Middle frontal gyrus (tissue), 1 donor: Measurements from ENCODE around the gene SIX2.

ENCODE experiments used
- DNase-seq: peaks from one replicate; pipeline ENCODE4 v3.0.0-alpha.2; 2015; ENCODE audit warnings: low spot score; ENCODE audit errors: extremely low spot score

SIX2 gene

DNA sequence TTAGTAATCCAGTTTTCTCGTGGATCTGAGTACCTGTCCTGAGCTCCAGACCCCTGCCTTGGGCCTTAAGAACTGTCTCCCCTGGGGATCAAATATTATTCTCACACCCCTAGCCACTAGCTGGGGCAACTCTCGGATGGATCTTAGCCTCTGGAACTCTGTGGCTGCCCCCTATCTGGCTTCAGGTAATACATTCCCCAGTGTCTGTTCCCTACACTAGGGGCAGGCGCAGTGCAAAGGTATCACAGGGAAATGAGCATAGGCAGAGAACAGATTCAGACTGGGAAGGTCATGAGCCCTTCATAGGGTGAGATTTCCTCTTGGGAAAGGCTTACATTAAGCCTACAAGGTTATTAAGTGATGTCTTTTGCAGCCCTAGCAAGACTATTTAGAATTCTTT is 11.2 kb upstream of the SIX2 start:
- no peak for DNase-seq

DNA sequence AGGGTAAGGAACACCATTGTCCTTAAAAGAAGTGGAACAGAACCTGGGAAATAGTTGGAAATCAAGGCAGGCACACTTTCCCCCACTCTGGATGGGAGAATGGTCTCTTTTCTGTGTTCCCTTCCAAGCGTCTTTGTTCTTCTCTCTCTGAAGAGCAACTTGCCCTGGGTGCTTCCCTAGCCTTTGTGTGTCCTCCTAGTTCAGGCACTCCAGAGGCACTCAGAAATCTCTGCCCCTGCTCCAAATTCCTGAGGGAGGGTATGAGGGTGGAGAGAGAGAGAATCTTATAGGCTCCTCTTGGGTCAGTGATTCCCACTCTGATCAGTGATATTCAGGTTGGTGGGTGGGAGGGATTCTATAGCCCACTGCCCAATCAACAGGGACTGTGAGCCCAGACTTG is 8.8 kb upstream of the SIX2 start:
- no peak for DNase-seq

DNA sequence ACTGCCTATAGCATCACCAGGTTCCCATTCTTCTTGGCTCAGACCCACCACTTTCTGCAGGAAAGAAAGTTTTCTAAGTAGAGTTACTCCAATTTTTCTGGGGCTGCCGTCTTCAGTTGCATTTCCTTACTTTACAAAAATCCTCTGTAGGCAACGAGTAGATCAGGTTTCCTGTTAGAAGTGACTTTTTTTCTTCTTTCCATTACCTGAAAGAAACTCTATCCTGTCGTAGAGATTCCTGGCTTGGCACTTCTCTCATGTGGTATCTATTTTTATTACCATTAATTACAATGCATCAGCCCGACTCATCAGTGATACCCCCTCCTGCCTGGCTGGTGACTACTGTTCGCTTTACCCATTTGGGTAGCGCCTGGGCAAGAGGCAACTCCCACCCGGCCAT is 5.6 kb upstream of the SIX2 start:
- DNase-seq, result no peak

DNA sequence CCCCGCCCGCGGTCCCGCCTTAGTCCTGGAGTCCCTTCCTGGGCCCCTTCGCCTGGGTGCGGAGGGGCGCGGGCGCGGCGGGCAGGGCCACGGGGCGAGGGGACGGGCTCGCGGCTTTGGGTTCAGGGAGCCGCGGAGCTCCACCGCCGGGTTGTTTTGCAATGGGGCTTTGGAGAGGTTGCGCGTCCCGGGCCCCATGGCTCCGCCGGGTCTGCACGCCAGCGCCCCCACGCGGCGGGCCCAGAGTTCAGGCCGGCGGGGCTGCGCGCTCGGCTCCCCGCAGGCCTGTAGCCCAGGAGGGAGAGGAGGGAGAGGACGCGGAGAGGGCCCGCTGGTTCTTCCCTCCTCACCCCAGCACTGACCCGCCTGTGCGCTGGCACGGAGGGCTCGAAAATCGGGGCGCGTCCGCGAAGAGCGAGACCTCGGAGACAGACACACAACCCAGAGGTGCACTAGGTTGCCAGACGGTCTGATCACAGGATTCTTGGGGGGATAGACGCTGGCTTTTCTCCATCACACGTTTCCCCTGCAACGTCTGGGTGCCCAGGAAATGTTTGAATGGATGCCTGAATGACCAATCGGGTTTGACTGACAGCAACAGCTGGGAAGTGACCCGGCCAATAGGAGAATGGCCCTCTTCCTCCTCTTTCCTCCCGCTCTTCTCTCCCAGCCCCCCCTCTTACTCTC is 4.9 kb upstream of the SIX2 start:
- no peak for DNase-seq

DNA sequence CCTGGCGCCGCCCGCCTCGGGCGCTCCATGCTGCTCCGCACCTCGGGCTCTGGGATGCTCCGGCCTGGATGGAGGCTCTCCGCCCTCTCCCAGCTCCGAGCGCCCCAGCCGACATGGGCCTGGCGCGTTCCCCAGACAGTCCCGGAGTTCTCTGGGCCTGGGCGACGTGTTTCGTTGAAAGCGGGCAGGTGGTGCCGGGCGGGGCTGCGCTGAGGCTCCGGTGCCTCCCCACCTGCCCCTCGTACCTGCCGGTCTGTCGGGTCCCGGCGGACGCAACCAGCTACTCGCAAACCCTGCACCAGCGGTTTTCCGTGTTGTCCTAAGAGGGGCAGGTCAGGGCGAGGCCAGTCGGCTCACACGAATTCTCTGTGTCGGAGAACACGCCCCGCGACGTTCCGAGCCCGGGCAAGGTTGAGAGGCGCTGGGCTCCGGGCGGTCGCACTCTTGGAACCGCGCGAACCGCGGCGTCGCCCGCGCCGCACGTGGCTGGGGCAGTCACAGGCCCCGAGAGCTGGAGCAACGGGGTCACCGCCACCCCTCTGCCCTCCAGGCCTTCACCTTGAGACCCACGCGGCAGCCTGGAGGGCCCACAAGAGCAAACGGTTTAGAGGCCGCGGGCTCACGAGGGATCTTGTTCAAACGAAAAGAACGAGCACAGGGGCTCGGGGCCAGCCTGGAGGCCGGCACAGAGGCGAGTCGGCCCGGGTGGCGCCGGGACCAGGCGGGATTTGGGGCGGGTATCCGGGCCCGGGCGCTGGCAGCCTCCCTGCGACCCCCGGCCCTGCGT is 4.2 kb upstream of the SIX2 start:
- DNase-seq, result no peak

DNA sequence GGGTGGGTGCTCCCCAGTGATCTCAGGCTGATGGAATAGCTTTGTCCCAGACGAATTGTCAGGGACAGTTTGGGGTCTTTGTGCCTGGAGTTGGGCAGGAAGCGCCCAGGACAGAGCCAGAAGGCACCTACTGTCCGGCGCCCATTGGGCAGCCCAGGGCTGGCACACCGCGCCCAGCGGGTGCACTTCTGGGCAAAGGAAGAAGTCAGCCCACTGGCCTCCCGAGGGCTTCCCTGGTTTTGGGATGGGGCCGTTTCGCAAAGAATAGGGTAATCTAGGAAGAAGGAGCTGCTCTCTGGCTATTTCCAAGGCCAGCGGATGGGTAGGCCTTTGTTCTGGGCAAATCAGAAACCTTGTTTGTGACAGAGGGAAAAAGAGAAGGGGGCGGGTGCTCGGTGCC is 3.5 kb upstream of the SIX2 start:
- DNase-seq, result no peak

DNA sequence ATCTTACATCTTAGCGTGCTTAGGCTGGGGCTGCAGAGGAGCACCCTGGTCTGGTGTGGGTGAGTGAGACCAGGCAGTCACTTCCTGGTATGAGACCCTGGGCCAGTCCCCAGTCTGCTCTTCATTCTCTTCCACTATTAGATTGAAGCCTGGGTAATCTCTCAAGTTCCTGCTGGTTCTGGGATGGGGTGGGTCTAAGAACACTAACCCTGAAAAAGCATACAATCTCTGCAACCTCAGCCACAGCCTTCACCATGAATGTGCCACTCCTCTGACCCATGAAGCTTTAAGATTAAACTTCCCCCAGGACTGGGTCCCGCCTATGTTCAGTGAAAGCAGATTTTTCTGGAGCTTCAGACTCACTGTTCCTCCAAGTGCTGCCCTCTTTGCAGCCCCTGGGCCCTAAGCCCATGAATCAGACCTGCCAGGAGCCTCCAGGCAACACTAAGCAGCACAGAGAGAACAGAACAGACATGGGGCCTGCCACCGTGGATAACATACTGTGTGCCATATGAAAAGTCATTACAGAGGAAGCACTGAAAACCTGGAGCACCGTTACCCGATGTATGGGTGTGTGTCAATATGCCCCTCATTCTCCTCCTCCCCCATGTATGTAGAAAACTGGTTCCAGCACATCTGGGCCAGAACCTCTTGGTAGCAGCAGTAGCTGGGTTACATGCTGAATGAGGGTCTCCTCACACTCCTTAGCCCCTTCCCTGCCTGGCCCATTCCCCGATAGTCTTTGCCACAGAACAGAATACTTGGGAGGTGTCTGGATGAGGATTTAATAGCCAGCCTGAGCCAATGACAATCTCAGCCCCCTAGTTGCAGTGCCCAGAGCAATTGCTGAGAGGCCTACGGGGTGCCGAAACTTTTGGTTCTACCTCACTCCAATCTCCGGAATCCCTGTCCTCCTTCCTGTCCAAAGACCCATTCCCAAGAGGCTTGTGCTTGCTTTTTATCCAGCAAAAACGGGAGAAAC is 2.7 kb upstream of the SIX2 start:
- DNase-seq, result no peak

DNA sequence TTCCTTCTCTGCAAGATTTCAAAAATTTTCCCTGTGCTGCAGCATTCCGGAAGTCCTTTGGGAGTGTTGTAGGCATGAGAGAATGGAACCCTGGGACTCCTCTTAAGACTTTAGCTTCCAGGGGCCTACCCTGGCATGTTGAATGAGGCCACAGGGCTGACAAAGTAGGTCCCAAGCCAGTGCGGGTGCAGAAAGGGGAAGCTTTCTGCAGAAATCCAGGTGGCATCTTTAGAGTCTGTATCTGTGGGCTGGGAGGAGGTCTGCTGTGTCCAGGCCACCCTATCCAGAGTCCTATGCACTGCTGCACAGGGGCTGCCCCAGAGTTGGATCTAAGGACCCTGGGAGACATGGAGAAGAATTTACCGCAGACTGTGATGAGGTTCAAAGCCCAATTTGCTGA is 1.9 kb upstream of the SIX2 start:
- DNase-seq, result no peak

DNA sequence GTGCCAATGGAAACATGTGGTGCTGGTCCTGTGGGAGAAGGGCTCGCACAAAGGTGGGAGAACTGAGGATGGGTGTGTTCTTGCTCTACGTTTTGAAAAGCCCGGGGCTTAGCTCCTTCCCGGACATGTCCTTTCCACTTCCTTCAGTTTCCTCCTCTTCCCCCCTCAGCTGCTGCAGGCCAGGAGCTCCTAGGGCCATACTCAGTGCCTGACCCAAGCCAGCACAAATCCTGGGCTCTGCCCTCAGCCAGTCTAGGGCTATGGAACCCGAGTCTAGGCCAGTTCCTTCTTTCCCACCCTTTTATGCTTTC is 1.4 kb upstream of the SIX2 start:
- DNase-seq, result no peak

DNA sequence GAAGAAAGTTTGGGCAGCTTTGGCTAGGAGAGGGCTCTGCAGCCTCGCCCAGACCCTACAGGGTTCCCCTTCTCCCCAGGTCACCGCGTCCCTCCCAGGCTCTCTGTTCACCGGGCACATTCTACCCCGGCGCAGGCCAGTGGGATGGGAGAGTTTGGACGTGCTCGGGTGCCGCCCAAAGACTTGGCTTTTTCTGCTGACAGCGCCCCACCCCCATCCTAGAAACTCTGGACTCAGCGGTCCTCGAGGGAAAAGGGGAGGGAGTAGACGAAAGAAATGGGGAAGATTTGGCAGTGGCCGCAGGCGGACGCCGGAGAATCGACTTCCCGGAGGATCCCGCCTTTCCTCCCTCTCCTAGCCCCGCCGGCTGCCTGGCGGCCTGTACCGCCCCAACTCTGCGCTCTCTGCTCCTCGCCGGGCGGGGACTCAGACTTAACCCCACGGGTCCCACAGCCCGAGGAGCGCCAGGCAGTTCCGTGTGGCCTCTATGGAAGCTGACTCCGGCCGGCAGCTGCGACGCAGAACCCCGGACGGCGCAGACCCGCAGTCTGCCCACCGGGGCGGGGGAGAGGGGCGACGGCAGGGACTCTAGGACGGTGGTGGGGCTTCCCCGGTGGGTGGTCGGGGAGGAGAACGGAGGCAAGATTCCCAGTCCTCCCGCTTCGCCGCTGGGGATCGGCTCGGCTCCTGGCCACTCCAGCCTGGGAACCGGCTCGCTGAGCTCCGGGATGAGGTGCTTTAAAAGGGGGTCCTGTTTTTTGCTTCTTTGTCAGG is 863 bp upstream of the SIX2 start:
- no peak for DNase-seq

DNA sequence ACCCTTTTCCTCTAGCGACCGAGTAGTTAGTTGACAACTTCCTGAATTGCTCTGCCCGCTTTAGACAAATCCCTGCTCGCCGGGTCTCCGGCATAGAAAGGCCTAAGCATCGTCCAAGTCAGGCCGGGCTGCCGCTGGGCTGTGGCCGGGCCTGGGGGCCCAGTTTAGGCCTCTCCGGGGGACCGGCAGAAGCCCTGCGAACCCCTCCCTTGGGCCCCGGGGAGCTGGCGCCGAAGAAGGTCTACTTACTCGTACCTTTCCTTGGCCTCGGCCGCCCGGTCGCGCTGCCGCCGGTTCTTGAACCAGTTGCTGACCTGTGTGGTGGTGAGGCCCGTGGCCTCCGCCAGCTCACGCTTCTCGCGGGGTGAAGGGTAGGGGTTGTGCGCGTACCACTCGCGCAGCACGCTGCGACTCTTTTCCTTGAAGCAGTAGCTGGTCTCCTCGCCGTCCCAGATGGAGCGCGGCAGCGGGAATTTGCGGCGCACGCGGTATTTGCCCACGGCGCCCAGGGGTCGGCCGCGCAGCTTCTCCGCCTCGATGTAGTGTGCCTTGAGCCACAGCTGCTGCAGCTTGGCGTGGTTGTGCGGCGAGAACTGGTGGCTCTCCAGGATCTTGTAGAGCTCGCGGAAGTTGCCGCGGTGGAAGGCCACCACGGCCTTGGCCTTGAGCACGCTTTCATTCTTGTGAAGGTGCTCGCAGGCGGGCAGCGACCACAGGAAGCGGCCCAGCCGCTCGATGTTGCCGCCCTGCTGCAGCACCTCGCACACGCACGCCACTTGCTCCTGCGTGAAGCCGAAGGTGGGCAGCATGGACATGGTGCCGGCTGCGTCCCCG is 739 bp downstream of the SIX2 start:
- DNase-seq, result no peak

DNA sequence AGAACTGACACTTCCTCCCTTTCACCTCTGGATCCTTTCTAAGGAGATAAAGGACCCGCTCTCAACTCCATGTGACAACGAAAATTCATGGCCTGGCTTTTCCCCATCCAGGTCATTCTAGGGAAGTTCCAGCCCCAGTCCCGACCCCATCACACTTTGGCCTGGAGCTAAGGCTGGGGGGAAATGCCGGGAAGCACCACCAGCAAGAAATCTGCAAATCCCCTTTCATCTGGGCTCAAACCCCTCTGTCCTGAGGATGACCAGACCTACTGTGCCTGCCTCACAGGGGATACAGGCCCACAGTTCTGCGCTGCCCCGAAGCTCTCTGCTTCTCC is 1.3 kb downstream of the SIX2 start:
- no peak for DNase-seq

DNA sequence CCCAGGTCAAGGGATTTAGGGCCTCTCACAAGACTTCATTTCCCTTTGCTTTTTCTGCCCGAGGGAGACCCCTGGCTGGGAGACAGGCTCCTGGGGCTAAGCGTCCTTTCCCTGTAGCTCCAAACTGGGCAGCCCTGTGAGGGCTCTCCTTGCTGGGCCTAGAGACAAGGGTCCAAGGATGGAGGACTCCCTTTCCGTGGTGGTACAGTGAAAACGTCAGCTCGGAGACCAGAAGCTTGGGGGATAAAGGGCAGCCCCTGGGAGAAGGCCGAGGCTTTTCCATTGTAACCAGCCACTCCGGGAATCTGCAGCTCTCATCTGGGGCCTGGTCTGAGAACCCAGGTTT is 2.3 kb downstream of the SIX2 start:
- DNase-seq, result no peak

DNA sequence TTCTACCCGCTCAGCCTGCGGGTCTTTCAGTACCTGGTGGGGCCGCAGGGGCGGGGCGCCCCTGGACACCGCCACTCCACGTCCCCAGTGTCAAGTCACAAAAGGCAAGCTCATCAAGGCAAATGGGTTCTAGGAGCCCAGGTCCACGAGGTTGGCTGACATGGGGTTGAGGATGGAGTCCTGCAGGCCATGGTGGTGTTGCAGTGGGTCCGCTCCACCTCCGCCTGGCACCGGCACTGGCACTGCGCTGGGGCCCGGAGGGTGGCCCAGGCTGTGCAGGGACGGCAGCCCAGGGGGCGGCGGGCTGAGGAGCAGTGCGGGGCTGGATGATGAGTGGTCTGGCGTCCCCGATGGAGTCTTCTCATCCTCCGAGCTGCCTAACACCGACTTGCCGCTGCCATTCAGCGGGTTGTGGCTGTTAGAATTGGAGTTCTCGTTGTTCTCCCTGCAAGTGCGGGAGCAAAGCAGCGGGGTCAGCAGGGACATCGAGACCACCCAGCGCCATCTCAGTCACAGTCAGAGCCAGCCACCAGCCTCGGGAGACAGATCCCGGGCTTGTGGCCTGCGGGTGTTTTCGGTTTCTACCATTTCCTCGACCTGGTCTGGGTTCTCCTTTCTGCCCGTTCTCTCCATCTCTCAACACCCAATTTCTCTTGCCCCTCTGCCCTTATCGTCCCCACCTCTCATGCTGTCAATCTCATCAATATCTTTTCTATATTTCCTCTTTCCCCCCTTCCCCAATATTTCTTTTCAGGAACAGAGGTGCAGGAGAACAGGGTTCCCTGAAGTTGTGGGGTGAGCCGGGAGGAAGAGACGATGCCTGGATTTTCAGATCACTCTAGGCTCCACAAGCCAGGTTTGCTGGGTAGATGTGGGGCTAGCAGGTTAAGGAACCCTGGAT is 3.0 kb downstream of the SIX2 start:
- no peak for DNase-seq

DNA sequence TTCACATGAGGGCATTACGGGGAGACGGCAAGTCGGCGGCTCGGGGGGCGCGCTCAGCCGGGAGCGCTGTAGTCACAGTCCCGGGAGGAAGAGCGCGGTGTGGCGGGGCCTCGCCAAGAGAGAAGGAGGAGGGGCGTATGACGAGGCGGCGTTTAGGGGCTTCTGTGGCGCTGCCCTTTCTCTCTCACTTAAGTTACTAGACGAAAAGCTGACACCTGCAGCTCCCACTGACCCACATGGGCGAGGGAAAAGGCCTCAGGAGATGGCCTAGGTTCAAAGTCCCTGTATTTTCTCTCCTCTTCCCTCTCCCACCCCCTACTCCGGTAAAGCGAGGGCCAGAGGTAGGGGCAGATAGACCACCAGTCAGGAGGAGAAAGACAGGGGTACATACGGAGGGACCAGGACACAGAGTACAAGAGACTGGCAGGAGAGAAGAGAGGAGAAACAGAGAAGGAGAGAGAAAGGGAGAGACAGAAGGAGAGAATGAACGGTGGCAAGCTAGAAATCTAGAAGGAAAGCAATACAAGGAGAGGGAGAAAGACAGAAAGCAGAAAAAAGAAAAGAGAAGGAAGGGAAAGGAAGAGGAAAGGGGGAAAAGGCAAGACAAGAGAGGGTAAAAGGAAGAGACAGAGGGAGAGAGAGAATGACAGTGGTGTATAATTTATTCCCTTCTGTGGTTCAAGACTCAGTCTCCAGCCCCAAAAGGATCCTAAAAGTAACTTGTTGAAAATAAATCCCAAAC is 3.8 kb downstream of the SIX2 start:
- no peak for DNase-seq

DNA sequence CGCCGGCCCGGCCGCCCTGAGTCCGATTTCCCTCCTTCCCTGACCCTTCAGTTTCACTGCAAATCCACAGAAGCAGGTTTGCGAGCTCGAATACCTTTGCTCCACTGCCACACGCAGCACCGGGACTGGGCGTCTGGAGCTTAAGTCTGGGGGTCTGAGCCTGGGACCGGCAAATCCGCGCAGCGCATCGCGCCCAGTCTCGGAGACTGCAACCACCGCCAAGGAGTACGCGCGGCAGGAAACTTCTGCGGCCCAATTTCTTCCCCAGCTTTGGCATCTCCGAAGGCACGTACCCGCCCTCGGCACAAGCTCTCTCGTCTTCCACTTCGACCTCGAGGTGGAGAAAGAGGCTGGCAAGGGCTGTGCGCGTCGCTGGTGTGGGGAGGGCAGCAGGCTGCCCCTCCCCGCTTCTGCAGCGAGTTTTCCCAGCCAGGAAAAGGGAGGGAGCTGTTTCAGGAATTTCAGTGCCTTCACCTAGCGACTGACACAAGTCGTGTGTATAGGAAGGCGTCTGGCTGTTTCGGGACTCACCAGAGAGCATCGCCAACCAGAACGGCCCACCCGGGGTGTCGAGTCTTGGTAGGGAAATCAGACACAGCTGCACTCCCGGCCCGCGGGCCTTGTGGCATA is 4.6 kb downstream of the SIX2 start:
- no peak for DNase-seq

DNA sequence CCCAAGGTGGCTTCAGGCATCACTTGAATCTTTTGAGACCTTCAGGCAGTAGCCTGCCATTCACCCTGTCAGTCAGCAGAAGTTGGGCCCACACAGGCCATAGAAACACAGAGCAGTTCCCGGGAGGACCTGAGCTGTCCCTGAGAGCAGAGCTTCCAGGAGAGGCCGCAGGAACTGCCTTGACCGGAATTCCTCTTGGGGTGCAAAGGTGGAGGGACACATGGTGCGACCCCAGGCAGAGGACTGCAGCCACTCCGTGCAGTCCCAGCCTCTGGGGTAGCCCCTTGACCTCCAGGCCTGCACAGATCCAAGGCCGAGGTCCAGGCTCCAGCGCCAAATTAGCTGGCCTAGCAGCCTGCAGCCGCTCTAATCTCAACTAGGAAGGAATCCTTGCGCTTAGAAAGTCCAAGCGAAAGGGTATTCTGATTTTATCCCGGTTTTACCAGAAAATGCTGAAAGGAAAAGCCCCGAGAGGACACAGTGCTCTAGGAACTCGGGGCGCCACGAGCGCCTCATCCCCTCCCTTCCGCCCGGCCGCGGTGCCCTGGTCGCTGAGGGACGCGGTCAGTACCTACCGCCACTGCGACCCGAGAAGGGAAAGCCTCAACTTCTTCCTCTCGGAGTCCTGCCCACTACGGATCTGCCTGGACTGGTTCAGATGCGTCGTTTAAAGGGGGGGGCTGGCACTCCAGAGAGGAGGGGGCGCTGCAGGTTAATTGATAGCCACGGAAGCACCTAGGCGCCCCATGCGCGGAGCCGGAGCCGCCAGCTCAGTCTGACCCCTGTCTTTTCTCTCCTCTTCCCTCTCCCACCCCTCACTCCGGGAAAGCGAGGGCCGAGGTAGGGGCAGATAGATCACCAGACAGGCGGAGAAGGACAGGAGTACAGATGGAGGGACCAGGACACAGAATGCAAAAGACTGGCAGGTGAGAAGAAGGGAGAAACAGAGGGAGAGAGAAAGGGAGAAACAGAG is 5.4 kb downstream of the SIX2 start:
- no peak for DNase-seq
